Loucy (cell line): ENCODE measurements around the gene CCDC92.

Experiments used
- H2AFZ ChIP-seq: fragments of 200-600 bp; sonication (generic); 2 replicates; pipeline ENCODE4 v1.6.0; 2016; ENCODE audit warnings: antibody characterized with exemption, mild to moderate bottlenecking, low read length, moderate library complexity
- H3F3A ChIP-seq: fragments of 200-600 bp; 2 replicates; pipeline ENCODE4 v1.6.0; 2016; ENCODE audit warnings: antibody characterized with exemption, low read depth, mild to moderate bottlenecking
- H3K27me3 ChIP-seq: fragments of 200-600 bp; sonication (generic); 2 replicates; pipeline ENCODE4 v1.6.1; 2014; ENCODE audit warnings: low read length, mild to moderate bottlenecking; ENCODE audit not compliant: insufficient read depth, poor library complexity, severe bottlenecking
- H3K36me3 ChIP-seq: fragments of 200-600 bp; sonication (generic); 2 replicates; pipeline ENCODE4 v1.6.1; 2016; ENCODE audit warnings: low read length; ENCODE audit not compliant: insufficient read depth
- H3K4me1 ChIP-seq: fragments of 200-600 bp; sonication (generic); 2 replicates; pipeline ENCODE4 v1.5.1; 2014; ENCODE audit warnings: low read length, mild to moderate bottlenecking; ENCODE audit not compliant: insufficient read depth, poor library complexity, severe bottlenecking
- H3K4me2 ChIP-seq: fragments of 200-600 bp; sonication (generic); 2 replicates; pipeline ENCODE4 v1.6.0; 2014; ENCODE audit warnings: antibody characterized with exemption, low read length, low read depth, mild to moderate bottlenecking; ENCODE audit not compliant: poor library complexity, severe bottlenecking
- H3K4me3 ChIP-seq: fragments of 200-600 bp; sonication (generic); 2 replicates; pipeline ENCODE4 v1.5.1; 2014; ENCODE audit warnings: low read length, mild to moderate bottlenecking, mixed read lengths; ENCODE audit not compliant: poor library complexity, severe bottlenecking
- H3K79me2 ChIP-seq: fragments of 200-600 bp; sonication (generic); 2 replicates; pipeline ENCODE4 v1.6.1; 2014; ENCODE audit warnings: low read length; ENCODE audit not compliant: insufficient read depth
- H3K9ac ChIP-seq: fragments of 200-600 bp; sonication (generic); 2 replicates; pipeline ENCODE4 v1.6.0; 2014; ENCODE audit warnings: mild to moderate bottlenecking, low read depth, low read length, moderate library complexity; ENCODE audit not compliant: poor library complexity, severe bottlenecking
- H3K9me2 ChIP-seq: fragments of 200-600 bp; sonication (generic); replicated peaks from 2 replicates; pipeline ENCODE4 v1.6.1; 2016; ENCODE audit warnings: low read depth, low read length, mixed read lengths
- H3K9me3 ChIP-seq: fragments of 200-600 bp; sonication (generic); 2 replicates; pipeline ENCODE4 v1.6.1; 2014; ENCODE audit warnings: mild to moderate bottlenecking, antibody characterized with exemption, low read length, low read depth; ENCODE audit not compliant: insufficient read depth
- H4K20me1 ChIP-seq: fragments of 200-600 bp; sonication (generic); 2 replicates; pipeline ENCODE4 v1.6.0; 2014; ENCODE audit warnings: antibody characterized with exemption, low read length, mild to moderate bottlenecking; ENCODE audit not compliant: insufficient read depth, poor library complexity, severe bottlenecking
- CTCF ChIP-seq: fragments of 200-600 bp; sonication (generic); conservative IDR thresholded peaks from 2 replicates; pipeline ENCODE4 v1.5.1; 2014; ENCODE audit warnings: mild to moderate bottlenecking, antibody characterized with exemption, low read length
- EZH2phosphoT487 ChIP-seq: fragments of 200-600 bp; IDR thresholded peaks from 2 replicates; pipeline ENCODE4 v1.6.1; 2018; ENCODE audit warnings: antibody characterized with exemption, mild to moderate bottlenecking, moderate library complexity, borderline replicate concordance

Gene CCDC92

DNA sequence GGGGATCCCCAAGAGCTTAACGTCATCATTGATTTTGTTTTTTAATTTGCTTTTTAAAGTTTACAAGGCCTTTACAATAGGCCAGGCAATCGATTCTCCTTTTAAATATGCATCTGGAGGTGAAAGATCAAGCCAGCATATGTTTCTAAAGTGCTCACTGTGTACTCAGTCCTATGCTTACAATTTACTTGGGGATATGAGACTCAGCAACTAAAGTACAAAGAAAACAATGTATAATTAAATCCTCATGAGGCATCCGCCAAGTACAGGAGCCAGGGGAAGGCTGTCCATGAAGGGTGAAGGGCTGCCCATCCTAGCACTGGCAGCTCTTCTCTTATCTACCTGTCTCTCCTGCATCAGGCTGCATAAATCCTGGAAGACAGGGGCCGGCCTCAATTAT is 11.8 kb downstream of the CCDC92 start:
- Histone ChIP-seq H3K9ac (no peak overlapping the region), H3K79me2 (no peaks in the 10 kb centered on the region), H3K27me3 (no peaks in the 10 kb centered on the region), H3K4me3 (no peak overlapping the region), H3K4me1 (no peaks in the 10 kb centered on the region), H3K36me3 (no peaks in the 10 kb centered on the region), H3K9me2 (no peaks in the 10 kb centered on the region), H3K4me2 (no peak overlapping the region), H3K9me3 (no peaks in the 10 kb centered on the region), H2AFZ (no peak overlapping the region), H4K20me1 (no peaks in the 10 kb centered on the region), H3F3A (no peaks in the 10 kb centered on the region)
- TF ChIP-seq CTCF (no peak), EZH2phosphoT487 (no peak)

GRCh38 chr12:123960029-123960735 is 12.4 kb downstream of the CCDC92 start:
- no peak for TF ChIP-seq EZH2phosphoT487
- no peak for TF ChIP-seq CTCF
- H3K9ac ChIP-seq = no peak overlapping the region
- no peaks in the 10 kb centered on the region for H4K20me1 ChIP-seq
- no peak overlapping the region for H2AFZ ChIP-seq
- no peaks in the 10 kb centered on the region for H3K36me3 ChIP-seq
- H3K27me3 ChIP-seq = no peaks in the 10 kb centered on the region
- H3K4me3 ChIP-seq = no peak overlapping the region
- no peaks in the 10 kb centered on the region for H3K4me1 ChIP-seq
- H3K79me2 ChIP-seq = no peaks in the 10 kb centered on the region
- no peaks in the 10 kb centered on the region for H3K9me3 ChIP-seq
- H3K4me2 ChIP-seq = no peak overlapping the region
- H3K9me2 ChIP-seq = no peaks in the 10 kb centered on the region
- H3F3A ChIP-seq = no peaks in the 10 kb centered on the region

GRCh38 chr12:123958876-123959275 is 13.8 kb downstream of the CCDC92 start:
- Histone ChIP-seq H3K27me3 (no peaks in the 10 kb centered on the region), H4K20me1 (no peaks in the 10 kb centered on the region), H3K36me3 (no peaks in the 10 kb centered on the region), H3K9me3 (no peaks in the 10 kb centered on the region), H3K9ac (no peak overlapping the region), H3K4me2 (no peak overlapping the region), H3F3A (no peaks in the 10 kb centered on the region), H2AFZ (no peak overlapping the region), H3K79me2 (no peaks in the 10 kb centered on the region), H3K9me2 (no peaks in the 10 kb centered on the region), H3K4me1 (no peaks in the 10 kb centered on the region), H3K4me3 (no peak overlapping the region)
- no peak for TF ChIP-seq CTCF
- TF ChIP-seq EZH2phosphoT487 = no peak
